ENCODE results near the gene CEP44.

GRCh38 chr4:174352061-174352819, 68.5 kb downstream of the CEP44 start:
- TF ChIP-seq CTCF (conservative IDR thresholded peaks at IDR 0.05 in 1 of 2, IDR thresholded peaks at IDR 0.05 in 1 of 2; ENCODE audit: low read depth in 1 of 2, low read length in 2 of 2) (no peak), EZH2 (IDR thresholded peaks at IDR 0.05; ENCODE audit: low read length, missing control alignments) (no peak)
